Stimulated activated CD8-positive, alpha-beta memory T cell treated with anti-CD3 and anti-CD28 coated beads, Interleukin-4, amount 100 ng/mL, for 4 hours (primary cell): ENCODE measurements around the gene CELF5.
"Not testable (repeated sequence)": the region's sequence is repeated elsewhere in the genome, so short reads cannot be mapped to it uniquely, and the experiment has no call there.

Experiments used
- DNase-seq, 2 donors: peaks; one replicate each; pipeline ENCODE4 v3.0.0-alpha.2; 2020; ENCODE audit warnings: low read depth in 2 of 2, low spot score in 1 of 2

The CELF5 gene

GRCh38 chr19:3319643-3320353, 95.3 kb downstream of the CELF5 start:
- DNase-seq: no peak

GRCh38 chr19:3320354-3320670, 95.9 kb downstream of the CELF5 start:
- DNase-seq: no peak

- DNase-seq: no peak
Observed at GRCh38 chr19:3320853-3321252, 96.4 kb downstream of the CELF5 start.

- DNase-seq: no peak
Observed at GRCh38 chr19:3321696-3322095, 97.2 kb downstream of the CELF5 start.

DNA sequence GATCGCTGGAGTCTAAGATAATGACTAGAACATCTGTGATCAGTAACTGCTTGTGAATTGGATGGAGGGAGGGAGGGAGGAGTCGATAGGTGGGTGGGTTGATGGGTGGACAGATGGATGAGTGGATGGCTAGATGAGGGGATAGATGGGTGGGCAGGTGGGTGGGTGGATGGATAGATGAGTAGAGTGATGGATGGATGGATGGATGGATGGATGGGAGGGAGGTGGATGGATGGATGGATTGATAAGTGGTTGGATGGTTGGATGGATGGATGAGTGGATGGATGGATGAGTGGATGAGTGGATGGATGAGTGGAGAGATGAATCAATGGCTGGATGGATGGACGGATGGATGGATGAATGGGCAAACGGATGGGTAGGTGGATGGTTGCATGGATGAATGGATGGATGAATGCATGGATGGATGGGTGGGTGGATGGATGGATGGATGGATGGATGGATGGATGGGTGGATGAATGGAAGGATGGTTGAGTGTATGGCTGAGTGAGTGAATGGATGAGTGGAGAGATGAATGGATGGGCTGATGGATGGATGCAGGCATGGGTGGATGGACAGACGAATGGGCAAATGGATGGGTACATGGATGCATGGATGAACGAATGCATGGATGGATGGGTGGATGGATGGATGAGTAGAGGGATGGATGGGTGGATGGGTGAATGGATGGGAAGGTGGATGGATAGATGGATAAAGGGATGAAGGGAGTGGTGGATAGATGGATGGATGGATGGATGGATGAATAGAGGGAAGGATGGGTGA, 97.9 kb downstream of the CELF5 start:
- DNase-seq: no peak

DNA sequence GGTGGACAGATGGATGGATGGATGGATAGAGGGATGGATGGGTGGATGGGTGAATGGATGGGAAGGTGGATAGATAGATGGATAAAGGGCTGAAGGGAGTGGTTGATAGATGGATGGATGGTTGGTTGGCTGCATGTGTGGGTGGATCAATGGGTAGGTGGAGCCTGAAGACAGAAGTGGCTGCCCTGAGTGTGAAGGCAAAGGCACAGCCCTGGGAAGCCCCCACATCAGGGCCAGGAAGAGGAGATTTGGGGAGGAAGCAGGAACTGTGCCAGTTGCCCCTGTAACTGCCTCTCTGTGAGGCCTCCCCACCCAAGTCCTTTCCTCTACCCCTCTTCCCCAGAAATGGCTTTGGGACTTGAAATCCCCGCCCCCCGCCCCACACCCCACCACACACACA, 98.6 kb downstream of the CELF5 start:
- DNase-seq: no peak

DNA sequence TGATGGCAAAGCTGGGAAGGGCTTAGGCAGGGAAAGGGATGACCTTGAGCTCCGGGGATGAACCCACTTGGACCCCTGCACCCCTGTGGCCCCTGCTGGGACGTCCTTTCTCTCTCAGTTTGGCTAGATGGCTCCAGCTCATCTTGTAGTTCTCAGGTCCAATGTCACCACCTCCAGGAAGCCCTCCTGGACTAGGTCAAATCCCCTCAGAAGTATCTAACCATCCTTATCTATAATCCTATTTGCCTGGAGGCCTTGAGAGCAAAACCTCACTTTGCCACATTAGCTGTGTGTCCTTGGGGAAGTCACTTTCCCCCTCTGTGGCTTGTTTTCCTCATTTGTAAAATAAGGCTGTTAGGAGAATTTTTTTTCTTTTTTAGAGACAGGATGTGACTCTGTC, 99.2 kb downstream of the CELF5 start:
- DNase-seq: no peak

DNA sequence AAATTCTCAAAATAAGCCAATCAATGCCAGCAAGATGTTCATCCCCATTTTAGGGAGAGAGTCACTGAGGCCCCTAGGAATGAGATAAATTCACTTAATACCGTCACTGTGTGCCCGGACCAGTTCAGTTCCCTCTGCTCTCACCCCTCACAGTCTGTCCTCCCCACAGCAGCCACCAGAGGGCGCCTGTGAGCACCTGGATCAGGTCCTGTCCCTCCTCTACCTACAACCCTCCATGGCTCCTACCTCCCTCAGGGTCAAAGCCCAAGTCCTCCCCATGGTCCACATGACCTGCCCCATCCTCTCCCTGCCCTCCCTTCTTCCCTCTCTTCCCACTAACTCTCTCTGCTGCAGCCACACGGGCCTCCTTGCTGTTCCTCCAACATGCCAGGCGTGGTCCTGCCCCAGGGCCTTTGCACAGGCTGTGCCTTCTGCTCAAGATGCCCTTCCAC, 100.0 kb downstream of the CELF5 start:
- peak; percentile 43 to 70 for DNase-seq

- no peak for DNase-seq
Observed at GRCh38 chr19:3325451-3325850, 101.0 kb downstream of the CELF5 start.

GRCh38 chr19:3328743-3329142, 104.3 kb downstream of the CELF5 start:
- DNase-seq: no peak

GRCh38 chr19:3330047-3330446, 105.6 kb downstream of the CELF5 start:
- no peak for DNase-seq

GRCh38 chr19:3332232-3332631, 107.8 kb downstream of the CELF5 start:
- DNase-seq: not testable (repeated sequence)

- DNase-seq: no peak
Observed at GRCh38 chr19:3333020-3333583, 108.6 kb downstream of the CELF5 start.

- no peak for DNase-seq
Observed at GRCh38 chr19:3333662-3334061, 109.2 kb downstream of the CELF5 start.

GRCh38 chr19:3334749-3335430, 110.4 kb downstream of the CELF5 start:
- DNase-seq: not testable (repeated sequence)

DNA sequence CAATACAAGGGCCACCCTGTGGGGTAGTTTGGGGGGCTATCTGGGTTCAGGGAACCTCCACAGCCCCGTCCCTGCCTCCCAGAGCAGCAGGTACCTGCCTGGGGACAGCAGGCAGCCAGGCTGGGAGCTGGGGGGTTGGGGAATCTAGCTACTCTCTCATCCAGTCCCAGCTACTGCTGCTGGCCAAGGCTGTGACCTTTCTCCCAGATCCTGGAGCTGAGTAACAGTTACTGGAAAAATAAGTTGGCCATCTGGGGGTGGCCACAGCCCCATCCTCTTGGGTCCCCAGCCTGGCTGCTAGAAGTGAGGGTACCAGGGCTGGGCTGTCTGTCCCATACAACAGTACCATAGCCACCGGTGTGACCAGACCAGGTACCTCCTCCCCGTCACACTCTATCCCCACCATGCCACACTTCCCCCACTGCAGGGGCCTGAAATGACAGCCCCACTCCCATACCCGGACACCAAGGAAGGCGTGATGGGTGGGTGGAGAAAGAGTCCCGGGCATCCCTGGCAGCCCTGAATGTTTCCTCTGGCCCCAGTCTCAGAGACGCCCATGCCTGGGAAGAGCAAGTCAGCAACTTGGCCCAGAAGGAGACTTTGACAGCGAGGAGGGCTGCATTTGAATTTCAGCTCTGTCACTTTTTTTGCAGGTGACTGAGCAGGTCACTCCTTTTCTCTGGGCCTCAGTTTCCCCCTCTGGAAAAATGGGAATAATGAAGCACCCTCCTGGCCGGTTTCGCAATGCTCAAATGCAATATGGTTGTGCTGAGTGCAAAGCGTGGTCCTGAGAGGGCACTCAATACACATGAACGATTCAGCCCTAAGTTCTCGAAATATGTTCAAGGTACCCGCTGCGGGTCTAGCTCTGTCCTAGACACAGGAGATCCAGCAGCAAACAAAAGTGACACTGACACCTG, 111.2 kb downstream of the CELF5 start:
- no peak for DNase-seq

- no peak for DNase-seq
Observed at GRCh38 chr19:3336351-3336679, 111.9 kb downstream of the CELF5 start.

- no peak for DNase-seq
Observed at GRCh38 chr19:3336680-3337523, 112.4 kb downstream of the CELF5 start.

DNA sequence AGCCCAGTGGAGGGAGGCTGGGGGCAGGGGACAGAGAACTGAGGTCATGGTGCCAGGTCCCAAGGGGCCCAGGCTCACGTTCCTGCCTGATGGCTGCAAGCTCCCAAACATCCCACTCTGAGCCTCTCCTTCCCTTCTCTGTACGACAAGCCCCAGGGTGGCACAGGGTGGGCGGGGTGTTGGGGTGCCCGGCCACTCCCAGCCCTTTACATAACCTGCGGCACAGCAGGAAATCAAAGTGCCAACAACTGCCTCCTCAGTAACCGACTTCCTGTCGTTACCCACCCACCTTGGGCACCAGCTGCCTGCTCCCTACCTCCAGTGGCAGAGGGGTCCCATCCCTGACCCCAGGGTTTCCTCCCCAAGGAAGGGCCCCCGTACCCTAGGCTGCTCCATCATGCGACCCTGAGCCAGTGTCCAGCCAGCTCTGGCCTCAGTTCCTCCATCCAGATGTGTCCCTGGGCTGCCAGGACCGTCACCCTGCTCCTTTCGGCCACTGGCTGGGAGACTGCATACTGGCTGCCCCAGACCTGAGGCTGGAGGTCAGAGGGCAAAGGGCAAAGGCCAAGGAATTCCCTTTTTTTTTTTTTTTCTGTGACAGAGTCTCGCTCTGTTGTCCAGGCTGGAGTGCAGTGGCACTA, 114.2 kb downstream of the CELF5 start:
- DNase-seq: peak in 1 of 2 donors; percentile 30
